Chondrocyte (in vitro differentiated cells): ENCODE results near the gene TMOD3. TPM values are rescaled to one million over a fixed set of nuclear protein-coding genes. Genes with fewer than 3 reads are reported as not detected.

Experiments
- DNase-seq: peaks from one replicate; pipeline ENCODE4 v3.0.0; 2021; ENCODE audit warnings: mixed read lengths, low spot score
- H3K27ac Mint-ChIP-seq: one replicate; pipeline ENCODE4 v1.8.0; 2021; ENCODE audit warnings: mild to moderate bottlenecking, moderate library complexity, mixed read lengths; ENCODE audit not compliant: unreplicated experiment
- H3K27me3 Mint-ChIP-seq: 2 replicates; pipeline ENCODE4 v1.8.0; 2021; ENCODE audit warnings: low read depth, mixed read lengths
- H3K36me3 Mint-ChIP-seq: 2 replicates; pipeline ENCODE4 v1.8.0; 2021; ENCODE audit warnings: low read depth, mixed read lengths
- H3K4me1 Mint-ChIP-seq: 2 replicates; pipeline ENCODE4 v1.8.0; 2021; ENCODE audit warnings: low read depth, mild to moderate bottlenecking, mixed read lengths
- H3K4me3 Mint-ChIP-seq: one replicate; pipeline ENCODE4 v1.8.0; 2021; ENCODE audit warnings: mild to moderate bottlenecking, moderate library complexity, mixed read lengths; ENCODE audit not compliant: unreplicated experiment
- H3K9me3 Mint-ChIP-seq: 2 replicates; pipeline ENCODE4 v1.8.0; 2021; ENCODE audit warnings: low read depth, mixed read lengths
- CTCF ChIP-seq: fragments of 200-600 bp; sonication (generic); IDR thresholded peaks from 2 replicates; pipeline ENCODE4 v1.5.0; 2021; ENCODE audit warnings: antibody characterized with exemption, mild to moderate bottlenecking, moderate library complexity
- total RNA-seq: library from RNA; stranded (reverse); gene quantifications from 3 replicates; pipeline ENCODE4 v1.2.1, GENCODE V29; 2021

TMOD3 gene
- total RNA-seq, 1 donor from 2014 or later: 44.3 TPM

GRCh38 chr15:51802593-51802992 lies 26.9 kb upstream of the TMOD3 start:
- no peak overlapping the region for H3K27ac Mint-ChIP-seq
- no peak for DNase-seq
- H3K36me3 Mint-ChIP-seq: peaks cover 20% of the 10 kb centered on the region
- no peak for TF ChIP-seq CTCF
- no peak overlapping the region for H3K4me3 Mint-ChIP-seq
- H3K4me1 Mint-ChIP-seq: peaks cover 19% of the 10 kb centered on the region
- H3K27me3 Mint-ChIP-seq: no peaks in the 10 kb centered on the region
- H3K9me3 Mint-ChIP-seq: no peaks in the 10 kb centered on the region

- Mint-ChIP-seq H3K36me3 (peaks cover 20% of the 10 kb centered on the region), H3K9me3 (no peaks in the 10 kb centered on the region), H3K27ac (no peak overlapping the region), H3K4me3 (no peak overlapping the region), H3K27me3 (no peaks in the 10 kb centered on the region), H3K4me1 (peaks cover 8% of the 10 kb centered on the region)
- no peak for TF ChIP-seq CTCF
- DNase-seq: no peak
These were observed 25.5 kb upstream of the TMOD3 start for GRCh38 chr15:51803965-51804364.

- TF ChIP-seq CTCF: no peak
- Mint-ChIP-seq H3K36me3 (peaks cover 18% of the 10 kb centered on the region), H3K4me3 (no peak overlapping the region), H3K4me1 (peaks cover 4% of the 10 kb centered on the region), H3K27me3 (no peaks in the 10 kb centered on the region), H3K27ac (no peak overlapping the region), H3K9me3 (no peaks in the 10 kb centered on the region)
- no peak for DNase-seq
These were observed 23.3 kb upstream of the TMOD3 start for GRCh38 chr15:51806123-51806522.

GRCh38 chr15:51809457-51809856 lies 20.0 kb upstream of the TMOD3 start:
- Mint-ChIP-seq H3K9me3 (no peaks in the 10 kb centered on the region), H3K36me3 (peaks cover 19% of the 10 kb centered on the region), H3K27me3 (no peaks in the 10 kb centered on the region), H3K4me3 (no peak overlapping the region), H3K27ac (no peak overlapping the region), H3K4me1 (no peaks in the 10 kb centered on the region)
- no peak for TF ChIP-seq CTCF
- no peak for DNase-seq

- no peak overlapping the region for H3K27ac Mint-ChIP-seq
- H3K4me3 Mint-ChIP-seq: no peak overlapping the region
- H3K4me1 Mint-ChIP-seq: peaks cover 2% of the 10 kb centered on the region
- H3K27me3 Mint-ChIP-seq: no peaks in the 10 kb centered on the region
- no peak for TF ChIP-seq CTCF
- peaks cover 5% of the 10 kb centered on the region for H3K36me3 Mint-ChIP-seq
- no peaks in the 10 kb centered on the region for H3K9me3 Mint-ChIP-seq
- DNase-seq: no peak
These were observed 16.9 kb upstream of the TMOD3 start for GRCh38 chr15:51812598-51812997.
